Posterior cingulate gyrus (tissue), 11 donors: ENCODE measurements around the gene GLCCI1.

Experiments used
- DNase-seq, 10 donors: peaks; one replicate each; pipeline versions ENCODE4 v3.0.0 to v3.0.0-alpha.2; 2020 to 2021; ENCODE audit warnings: mixed read lengths in 3 of 10
- intact Hi-C: fragments of 100-400 bp; cut with DNase I; formaldehyde crosslinking; loops from one replicate; pipeline ENCODE4 v1.15.1; 2023

Gene GLCCI1

DNA sequence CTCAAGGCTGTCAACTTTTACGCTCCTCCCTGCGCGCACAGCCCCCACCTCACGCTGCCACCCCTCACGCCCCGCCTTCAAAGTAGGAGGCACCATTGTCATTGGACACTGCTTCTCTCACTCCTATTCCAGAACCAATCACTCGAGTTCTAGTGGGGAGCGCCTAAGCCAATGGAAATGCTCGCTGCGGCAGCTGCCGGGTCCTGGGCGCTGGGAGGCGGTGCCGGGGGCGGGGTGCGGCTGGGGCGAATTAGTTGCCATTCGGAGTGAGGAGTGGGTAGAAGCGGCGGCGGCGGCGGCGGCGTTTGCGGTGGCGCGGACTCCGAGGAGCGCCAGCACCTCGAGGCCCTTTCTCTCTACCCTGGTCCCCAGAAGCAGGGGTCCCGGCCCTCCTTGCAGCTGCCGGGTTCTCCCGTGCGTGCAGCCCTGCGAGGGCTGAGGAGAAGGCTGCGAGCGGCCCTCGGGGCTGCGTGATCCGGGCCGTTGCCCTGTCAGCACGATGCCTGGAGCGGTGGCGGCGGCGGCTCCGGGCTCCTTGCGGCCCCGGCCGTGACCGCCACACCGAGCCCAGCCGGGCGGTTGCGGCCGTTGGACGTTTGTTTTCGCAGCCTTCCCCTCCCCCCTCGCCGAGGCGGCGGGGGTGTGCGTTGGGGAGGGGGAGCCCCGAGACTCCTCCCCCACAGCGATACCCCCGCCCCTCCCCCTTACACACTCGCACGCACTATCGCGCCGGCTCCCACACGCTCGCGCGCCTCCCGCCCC is at the start of gene GLCCI1:
Gene GLCCI1, plus strand, starts transcription at position 253 of the 762 bp plus-strand sequence. CDS start 555 bp downstream, outside the sequence.
- intact Hi-C loops: loop anchor here (5.0 kb wide), 2 partner anchors 46 to 286 kb away; no protein-coding TSS in a partner anchor

DNA sequence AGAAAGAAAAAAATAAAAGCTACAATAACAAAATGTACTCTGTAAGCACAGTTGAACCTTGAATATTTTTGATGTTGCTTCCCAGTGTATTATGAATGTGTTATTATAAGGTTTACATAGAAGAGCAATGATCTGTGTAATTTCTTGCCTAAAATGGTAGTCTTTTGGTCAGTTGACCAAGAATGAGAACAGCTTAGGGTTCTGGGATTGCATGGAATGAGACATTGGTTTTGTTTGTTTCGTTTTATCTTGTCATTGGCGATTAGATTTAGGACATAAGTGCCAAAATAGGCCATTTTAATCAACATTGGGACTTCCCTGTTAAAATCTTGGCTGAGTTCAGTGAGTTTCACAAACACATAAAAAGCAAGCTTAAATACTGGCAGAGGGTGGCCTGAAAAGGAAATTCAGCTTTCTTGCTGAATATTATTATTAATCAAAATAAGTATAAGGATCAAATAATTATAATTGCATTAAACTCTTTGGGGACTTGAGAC is 49.1 kb upstream of the GLCCI1 start:
- DNase-seq: no peak
- intact Hi-C loops: no loop called here

More for the DNA sequence above, at the start of gene GLCCI1:
- peak; percentile 96 to 100 (median 98) for DNase-seq

DNA sequence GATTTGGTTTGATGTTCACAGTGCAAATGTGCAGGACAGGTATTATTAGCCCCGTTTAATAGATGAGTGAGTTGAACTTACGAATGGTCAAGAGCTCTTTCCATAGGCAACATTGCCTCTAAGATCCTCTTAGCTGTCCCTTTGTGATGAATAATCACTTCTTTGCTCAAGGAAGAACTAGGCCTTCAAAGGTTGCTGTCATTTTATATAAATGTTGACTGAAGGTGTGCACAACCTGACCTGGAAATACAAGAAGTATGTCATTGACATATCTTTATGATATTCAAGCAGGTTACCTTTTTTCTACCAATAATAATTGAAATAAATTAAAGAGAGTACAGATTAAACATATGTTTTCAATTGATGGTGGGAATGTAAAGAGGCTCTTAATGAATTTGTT is 48.5 kb upstream of the GLCCI1 start:
- intact Hi-C loops: loop anchor here (5.0 kb wide), 1 partner anchor 47 kb away; the partner anchor contains the start of gene GLCCI1
- no peak for DNase-seq

DNA sequence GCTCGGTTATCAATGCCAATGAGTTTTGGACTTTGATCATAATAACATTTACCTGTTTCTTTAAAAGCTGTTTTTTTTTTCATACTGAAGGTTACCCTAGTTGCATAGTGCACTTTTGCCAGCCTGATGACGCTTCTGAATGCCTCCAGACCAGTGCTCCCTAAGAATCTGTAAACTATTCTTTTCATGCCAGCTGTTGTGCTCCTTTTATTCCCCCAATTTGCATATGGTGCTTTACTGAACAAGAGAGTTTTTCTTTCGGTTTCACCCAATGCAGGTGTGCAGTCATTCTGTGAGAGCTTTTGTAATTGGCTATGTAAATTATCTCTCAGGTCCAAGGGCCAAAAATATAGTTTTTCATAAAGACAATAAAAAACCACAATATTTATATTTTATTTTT is 48.1 kb upstream of the GLCCI1 start:
- no peak for DNase-seq
- intact Hi-C loops: loop anchor here (5.0 kb wide), 1 partner anchor 47 kb away; the partner anchor contains the start of gene GLCCI1

DNA sequence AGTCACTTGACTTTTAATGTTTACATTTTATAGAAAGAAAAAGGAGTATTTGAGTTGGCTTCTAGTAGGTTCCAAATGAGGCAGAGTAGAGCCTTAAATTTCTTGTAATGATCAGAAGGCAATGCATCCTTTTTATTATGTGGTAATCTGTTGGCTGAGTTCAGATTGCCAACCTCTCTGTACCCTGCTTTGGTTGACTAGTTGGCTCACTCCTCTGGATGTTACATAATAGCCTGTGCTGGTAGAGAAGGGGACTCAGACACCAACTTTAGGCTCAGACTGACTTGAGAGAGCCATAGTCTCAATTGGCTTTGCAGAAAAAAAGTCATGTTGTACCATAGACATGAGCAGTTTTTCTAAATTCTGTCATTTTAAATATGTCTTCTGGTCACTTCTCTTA is 46.8 kb upstream of the GLCCI1 start:
- no peak for DNase-seq
- intact Hi-C loops: loop anchor here (5.0 kb wide), 1 partner anchor 45 kb away; the partner anchor contains the start of gene GLCCI1

DNA sequence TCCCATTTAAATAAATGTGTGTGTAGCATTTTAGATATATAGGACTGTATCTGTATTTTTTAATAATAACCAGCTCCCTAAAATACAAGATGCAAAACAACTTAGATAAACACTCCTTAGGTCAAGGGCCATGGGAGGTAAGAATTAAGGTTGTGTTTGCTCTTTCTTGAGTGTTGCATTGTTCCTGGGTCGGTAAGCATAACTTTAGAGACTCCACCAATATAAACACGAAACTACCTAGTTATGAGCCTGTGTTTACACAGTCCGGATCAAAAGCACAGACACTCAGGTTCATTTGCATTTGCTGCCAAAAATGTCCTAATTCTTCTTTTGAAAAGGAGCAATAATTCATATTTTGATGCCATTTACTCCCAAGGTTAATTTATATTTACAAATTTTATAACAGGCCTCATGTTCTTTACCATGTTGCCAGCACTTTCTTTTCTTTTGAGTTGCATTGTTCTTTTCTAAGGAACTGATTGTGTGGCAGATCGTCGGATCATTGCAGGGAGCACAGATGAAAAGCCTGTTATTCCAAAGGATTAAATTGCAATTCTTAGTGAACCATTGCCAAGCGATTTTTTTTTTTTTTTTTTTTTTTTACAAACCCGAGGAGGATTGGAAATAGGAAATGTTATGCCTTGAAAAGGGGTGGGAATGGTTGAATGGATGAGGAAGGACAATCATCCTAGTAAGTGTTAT is 45.8 kb upstream of the GLCCI1 start:
- intact Hi-C loops: loop anchor here (5.0 kb wide), 1 partner anchor 44 kb away; the partner anchor contains the start of gene GLCCI1
- no peak for DNase-seq

DNA sequence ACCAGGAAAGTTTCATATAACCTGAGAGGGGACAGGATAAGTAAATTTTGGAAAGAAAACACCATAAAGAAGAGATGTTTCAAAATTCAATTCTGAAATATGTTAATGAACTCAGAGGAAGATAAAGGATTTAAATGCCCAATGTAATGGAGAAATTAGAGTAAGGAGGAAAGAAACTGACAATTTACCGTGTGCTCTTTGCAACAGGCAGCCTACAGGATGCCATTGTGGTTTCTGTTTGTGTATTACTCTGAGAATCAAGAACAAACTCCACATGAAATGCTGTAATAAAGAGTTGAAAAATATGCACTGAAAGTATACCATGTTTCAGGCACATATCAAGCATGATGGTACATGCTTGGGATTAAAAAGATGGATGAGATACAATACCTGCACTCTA is 44.8 kb upstream of the GLCCI1 start:
- DNase-seq: no peak
- intact Hi-C loops: loop anchor here (5.0 kb wide), 1 partner anchor 43 kb away; the partner anchor contains the start of gene GLCCI1

DNA sequence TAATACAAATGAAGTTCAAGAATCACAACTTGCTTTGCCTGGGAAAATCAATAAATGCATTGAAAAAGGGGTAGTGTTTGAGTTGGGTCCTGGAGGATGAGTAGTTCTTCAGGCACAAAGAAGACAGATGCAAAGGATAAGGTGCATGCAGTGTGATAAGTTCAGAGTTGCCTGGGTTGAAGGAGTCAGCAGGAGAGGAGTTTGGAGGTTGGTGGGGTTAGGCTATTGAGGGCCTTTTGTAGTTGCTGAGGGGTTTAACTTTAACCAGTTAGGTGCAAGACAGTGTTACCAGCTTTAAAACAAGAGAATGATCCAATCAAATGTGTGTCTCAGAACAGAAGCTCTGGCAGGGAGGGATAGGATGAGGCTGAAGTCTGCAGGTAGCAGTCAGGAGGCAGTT is 44.3 kb upstream of the GLCCI1 start:
- DNase-seq: no peak
- intact Hi-C loops: loop anchor here (5.0 kb wide), 1 partner anchor 43 kb away; the partner anchor contains the start of gene GLCCI1

DNA sequence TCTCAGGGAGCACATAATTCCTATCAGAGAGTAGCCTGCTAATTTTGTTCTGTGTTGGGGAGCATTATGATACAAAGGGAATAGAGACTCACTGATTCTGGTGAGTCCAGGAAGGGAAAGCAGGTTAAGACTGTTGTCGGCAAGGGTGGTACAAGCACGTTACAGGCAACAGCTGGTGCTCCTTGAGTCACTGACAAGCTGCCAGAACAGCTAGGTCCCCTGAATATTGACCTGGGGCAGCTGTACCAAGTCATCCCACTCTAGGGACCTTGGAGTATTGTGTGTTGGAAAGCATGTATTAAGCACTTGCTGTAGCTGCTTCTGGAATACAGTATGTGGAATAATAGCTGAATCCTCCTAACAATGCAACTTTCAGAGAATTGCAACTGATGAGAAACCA is 37.0 kb upstream of the GLCCI1 start:
- intact Hi-C loops: no loop called here
- DNase-seq: no peak

DNA sequence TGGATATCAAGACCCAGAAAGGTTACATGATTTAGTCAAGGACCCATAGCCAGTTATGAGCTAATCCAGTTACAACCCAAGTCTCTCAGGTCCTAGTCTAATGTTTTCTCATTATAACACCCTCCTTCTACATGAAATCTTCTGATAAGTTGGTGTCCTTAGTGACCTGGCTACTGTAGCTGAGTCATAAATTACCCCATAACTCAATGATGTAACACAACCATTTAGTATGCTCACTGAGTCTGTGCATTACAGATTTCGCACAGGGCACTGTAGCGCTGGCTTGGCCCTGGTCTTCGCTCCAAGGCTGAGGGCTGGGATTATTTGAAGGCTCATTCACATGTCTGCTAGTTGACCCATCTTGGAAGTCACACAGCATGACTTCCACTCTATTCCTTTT is 36.0 kb upstream of the GLCCI1 start:
- intact Hi-C loops: no loop called here

DNA sequence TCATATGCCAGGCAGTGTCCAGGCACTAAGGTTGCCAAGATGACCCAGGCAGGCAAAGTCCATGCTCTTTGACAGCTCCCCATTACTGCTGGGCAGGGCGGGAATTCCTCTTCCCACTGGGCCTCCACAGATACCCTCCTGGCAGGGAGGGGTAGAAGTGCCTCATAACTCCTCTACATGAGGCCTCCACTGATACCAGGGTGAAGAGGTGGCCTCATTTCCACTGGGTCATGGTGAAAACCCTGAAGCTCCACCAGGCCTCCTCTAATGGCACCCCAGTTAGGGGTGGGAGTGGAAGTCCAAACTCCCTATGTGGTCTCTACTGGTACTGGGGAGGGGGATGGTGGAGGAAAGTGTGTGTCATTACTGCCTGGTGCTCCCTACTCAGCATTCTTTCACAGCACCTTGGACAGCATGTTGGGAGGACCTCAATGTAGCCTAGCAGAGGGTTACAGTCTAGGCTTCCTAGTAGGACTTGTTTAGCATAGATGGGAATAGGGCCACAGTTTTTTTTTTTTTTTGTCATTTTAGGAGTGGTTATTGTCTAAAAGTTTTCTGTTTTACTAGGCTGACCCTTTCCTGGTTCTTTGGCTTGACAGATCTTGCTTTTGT is 34.6 kb upstream of the GLCCI1 start:
- intact Hi-C loops: no loop called here
- DNase-seq: peak in 1 of 10 donors; percentile 57

More for the DNA sequence above, 36.0 kb upstream of the GLCCI1 start:
- no peak for DNase-seq

DNA sequence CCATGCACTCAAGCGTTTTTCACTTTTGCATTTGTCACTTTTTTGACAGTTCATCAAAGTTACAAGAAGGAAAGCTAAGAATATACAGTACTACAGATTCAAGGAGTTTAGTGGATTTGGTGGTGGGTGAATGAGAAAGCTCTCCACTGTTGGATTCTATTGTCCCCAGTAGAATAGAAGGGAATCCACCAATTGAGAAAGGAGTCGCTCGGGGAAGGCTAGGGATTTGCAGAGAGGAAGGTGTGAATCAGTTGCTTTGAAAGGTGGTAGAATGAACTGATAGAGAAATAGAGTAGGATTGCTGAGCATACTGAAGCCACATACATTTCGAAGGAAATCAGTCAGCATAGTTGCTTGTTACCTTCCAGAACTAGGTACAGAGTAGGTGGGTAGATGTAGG is 33.7 kb upstream of the GLCCI1 start:
- DNase-seq: no peak
- intact Hi-C loops: no loop called here

DNA sequence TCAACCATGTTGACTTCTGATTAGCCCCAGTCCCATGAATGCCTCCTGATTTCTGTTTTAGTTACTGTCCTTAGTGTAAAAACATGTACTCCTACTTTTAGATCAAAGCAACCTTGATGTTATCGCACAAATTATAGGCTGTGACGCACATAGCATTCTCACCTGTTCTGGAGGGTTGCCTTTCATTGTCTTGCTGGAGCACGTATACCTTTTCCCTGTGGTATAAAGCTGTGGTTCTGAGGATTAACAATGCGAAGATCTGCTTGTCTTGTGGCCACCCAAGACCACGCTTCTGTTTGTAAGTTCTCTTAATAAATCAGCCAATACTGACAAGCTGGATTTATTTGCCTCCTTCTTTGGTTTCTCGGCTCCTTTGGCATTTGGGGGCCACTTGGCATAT is 30.1 kb upstream of the GLCCI1 start:
- no peak for DNase-seq
- intact Hi-C loops: no loop called here

DNA sequence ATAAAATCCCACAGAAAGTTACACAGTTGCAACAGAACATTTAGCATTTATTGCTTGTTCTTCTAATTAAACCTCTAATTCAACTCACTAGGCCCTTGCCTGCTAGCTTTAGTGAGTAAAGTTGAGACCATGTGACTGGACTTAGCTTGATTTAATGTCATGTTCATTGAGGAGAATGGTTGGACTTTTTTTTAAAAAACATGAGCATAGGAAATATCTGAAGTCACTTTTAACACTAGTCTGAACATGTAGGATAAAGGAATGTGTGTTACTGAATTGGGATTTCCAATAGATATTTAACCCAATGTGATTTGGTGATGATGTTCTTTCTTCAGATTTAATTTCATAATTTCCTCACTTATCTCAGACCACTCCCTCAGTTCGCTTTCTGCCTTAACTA is 24.6 kb upstream of the GLCCI1 start:
- intact Hi-C loops: no loop called here
- DNase-seq: no peak

DNA sequence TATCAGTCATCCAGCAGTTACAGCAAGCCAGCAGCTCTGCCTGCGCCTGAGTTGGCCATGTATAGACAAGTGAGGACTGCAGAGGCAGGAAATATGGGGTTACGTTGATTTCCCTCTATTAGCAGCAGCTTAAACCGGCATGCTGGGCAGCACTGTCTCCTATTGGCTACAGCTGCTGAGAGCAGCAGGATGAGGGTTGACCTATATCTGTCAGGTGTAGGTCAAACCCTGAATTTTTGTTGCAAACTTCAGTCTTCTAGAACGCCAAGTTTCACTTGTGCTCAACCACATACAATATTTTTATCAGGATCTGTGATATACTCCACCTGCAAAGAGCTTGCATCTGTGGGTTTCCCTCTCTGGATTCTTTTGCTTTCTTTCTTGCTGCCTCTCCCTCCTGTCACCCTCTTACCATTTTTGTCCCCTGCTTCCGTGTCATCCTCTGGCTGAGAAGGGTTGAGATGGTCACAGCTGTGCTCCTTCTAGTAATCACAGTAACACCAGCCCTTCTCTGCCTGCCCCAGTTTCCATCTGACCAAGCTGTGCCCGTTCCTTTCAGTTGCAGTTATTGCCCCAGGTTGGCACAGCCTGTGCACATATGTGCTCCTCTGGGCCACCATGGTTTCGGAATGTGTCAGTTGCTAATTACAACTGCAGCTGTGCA is 23.8 kb upstream of the GLCCI1 start:
- intact Hi-C loops: no loop called here
- peak in 1 of 10 donors; percentile 79 for DNase-seq

DNA sequence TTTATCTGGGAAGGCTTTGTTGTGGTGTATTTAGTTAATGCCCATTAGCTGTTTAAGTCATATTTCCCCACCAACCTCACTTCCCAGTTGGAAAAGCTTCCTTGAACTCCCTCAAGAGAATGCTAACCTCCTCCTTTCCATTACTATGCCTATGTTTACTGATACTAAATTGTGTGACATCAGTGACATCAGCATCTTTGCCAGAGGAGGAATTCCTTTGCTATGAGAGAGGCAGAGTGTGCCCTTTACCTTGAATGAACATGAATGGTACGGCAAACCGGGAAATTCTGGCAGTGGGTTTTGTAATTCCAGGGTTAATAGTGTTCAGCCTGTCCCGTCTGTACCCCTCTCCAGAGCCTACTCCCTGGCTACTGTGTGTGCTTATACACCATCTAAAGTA is 22.1 kb upstream of the GLCCI1 start:
- intact Hi-C loops: no loop called here
- no peak for DNase-seq

DNA sequence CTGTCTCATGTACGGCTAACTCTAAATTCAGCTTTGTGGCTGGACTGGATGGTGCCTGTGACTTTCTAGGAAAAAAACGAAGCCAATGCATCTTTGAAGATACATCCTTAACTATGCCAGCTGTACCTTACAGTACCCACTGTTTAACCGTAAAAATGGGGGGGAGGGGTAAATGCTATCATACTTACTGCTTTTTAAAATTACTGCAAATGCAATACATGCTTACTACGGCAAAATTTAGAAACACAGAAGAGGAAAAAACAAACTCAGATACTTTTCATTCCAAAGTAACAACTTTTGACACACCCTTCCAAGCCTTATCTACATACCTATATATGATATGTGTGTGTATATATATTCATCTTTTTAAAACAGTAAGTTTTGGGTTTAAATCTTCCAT is 20.4 kb upstream of the GLCCI1 start:
- DNase-seq: no peak
- intact Hi-C loops: no loop called here

DNA sequence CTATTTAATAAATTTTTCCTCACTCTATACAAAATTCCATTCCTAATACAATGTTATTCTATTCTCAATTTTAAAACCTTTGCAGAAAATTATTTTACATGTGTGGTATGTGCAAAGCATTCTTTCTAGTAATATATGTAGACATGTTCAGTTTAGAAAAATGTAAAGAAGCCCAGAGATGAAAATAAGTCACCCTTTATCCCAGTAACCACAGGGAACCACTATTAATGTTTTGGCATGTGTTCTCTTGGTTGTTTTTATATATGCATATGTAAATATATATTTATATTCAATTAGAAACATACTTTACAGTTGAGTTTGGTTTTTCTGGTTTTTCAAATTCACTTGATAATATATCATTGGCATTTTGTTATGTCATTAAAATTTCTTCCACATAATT is 14.8 kb upstream of the GLCCI1 start:
- intact Hi-C loops: no loop called here
- no peak for DNase-seq

DNA sequence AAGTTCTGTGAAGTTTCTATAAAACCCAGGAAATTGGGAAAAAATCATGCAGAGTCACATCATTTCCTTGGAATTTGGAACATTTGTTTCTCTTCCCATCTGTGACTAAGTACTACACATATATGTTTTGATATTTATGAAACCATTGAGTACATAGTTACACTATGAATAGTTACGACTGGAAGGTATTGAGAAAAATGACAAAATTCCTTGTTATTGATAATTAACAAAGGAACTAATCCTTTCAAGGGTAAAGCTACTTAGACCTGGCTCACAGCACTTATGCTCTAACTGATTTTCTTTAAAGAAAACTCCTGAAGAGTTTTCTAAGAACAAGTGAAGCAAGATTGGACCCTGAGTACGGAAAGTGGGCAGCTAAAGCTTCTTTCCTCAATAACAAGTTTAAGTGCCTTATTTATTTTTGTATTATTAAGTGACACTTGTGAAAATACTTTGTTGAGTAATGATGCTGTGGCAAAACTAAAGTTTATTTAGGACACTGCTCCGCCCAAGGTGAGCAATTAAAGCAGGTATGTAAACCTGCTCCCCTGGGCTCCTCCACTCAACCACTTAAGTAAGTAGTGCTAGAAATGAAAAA is 12.0 kb upstream of the GLCCI1 start:
- intact Hi-C loops: no loop called here
- no peak for DNase-seq

DNA sequence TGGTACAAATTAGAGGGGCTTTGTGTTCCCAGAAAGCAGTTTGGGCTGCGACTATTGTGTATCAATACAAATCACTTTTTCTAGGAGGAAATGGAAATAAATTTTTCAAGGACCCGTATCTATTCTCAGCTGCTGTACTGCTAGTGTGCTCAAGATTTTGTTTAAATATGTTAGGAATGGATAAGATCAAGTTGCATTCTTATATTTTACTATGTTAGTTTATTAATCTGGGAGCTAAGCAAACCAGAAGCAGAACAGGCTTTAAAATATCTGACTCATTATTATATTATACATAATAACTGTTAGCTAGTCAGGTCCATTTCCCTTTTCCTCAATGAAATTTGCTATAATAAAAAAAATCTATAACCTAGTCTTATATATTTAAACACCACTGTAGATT is 11.1 kb upstream of the GLCCI1 start:
- DNase-seq: no peak

More for the DNA sequence above, 11.1 kb upstream of the GLCCI1 start:
- intact Hi-C loops: no loop called here
